HUES6 (cell line): Measurements from ENCODE around the gene SGMS2.
"Not testable (repeated sequence)": the region's sequence is repeated elsewhere in the genome, so short reads cannot be mapped to it uniquely, and the experiment has no call there.

Experiments used
- H3K27ac ChIP-seq: 2 replicates; pipeline ENCODE4 v1.7.0; 2013; ENCODE audit warnings: low read depth, mild to moderate bottlenecking, low read length, inconsistent platforms
- H3K27me3 ChIP-seq: 2 replicates; pipeline ENCODE4 v1.6.1; 2013; ENCODE audit warnings: low read length; ENCODE audit not compliant: control insufficient read depth, insufficient read depth
- H3K36me3 ChIP-seq: 2 replicates; pipeline ENCODE4 v1.6.1; 2013; ENCODE audit warnings: low read length; ENCODE audit not compliant: control insufficient read depth, insufficient read depth
- H3K4me1 ChIP-seq: 2 replicates; pipeline ENCODE4 v1.6.1; 2013; ENCODE audit warnings: low read length; ENCODE audit not compliant: control insufficient read depth, insufficient read depth
- H3K4me3 ChIP-seq: 2 replicates; pipeline ENCODE4 v1.5.1; 2013; ENCODE audit warnings: low read depth, low read length
- H3K9ac ChIP-seq: one replicate; pipeline ENCODE4 v1.6.1; 2013; ENCODE audit warnings: mild to moderate bottlenecking, low read length
- H3K9me3 ChIP-seq: 2 replicates; pipeline ENCODE4 v1.6.1; 2013; ENCODE audit warnings: low read depth, low read length; ENCODE audit not compliant: control insufficient read depth, insufficient read depth

Gene SGMS2

DNA sequence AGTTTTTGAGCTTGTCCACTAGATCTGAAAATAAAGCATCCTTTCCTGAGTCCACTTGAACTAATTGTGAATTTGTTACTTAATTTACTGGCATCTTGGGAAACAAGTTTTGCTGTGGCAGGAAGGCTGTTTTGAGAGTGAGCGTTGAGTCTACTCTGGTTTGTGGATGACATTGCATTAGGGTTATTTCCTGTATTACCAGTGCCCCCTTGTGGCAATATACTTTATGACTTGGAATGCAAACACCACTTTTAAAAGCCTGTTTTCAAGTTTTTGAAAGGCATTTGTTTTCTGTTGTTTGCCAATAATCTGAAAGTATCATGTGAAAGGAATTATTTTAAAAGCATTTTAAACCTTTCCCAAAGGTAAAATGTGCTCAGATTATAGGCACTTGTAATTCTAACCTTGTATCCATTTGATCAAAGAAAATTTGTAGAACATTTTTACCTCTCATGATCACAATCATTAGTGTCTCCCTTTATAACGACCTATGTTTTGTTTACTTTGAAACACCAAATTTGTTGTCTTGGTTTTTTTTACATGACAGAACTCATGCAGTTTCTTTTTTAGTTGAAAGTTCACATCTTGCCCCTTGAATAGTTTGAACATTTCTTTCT, 88.7 kb downstream of the SGMS2 start:
- peaks cover 5% of the 10 kb centered on the region; the same call in 1 of the 2 replicates for H3K4me1 ChIP-seq
- H3K9me3 ChIP-seq = no peaks in the 10 kb centered on the region
- no peak overlapping the region for H3K27ac ChIP-seq
- no peak overlapping the region for H3K4me3 ChIP-seq
- no peaks in the 10 kb centered on the region for H3K27me3 ChIP-seq
- H3K36me3 ChIP-seq = no peaks in the 10 kb centered on the region
- H3K9ac ChIP-seq = no peak overlapping the region

DNA sequence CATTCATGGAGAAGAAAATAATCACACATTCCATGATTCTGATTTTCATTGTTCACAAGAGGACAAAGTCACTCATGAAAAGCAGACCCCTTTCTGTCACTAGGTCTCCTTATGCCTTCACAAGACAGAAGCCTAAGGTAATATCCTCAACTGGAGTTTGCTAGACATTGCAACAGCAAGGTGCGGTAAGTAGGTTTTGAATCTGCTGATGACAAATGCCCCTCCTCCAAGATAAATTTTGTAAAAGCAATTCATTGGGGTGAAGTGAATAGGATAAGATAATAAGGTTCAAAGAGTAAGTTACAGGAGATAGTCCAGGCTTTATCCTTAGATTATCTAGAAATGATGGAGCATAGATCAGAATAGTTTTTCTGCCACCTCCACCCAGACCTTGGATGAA, 90.5 kb downstream of the SGMS2 start:
- Histone ChIP-seq H3K4me3 (no peak overlapping the region), H3K27me3 (no peaks in the 10 kb centered on the region), H3K4me1 (peaks cover 5% of the 10 kb centered on the region; the same call in 1 of the 2 replicates), H3K9ac (no peak overlapping the region), H3K9me3 (peaks cover 9% of the 10 kb centered on the region), H3K36me3 (no peaks in the 10 kb centered on the region), H3K27ac (no peak overlapping the region)

DNA sequence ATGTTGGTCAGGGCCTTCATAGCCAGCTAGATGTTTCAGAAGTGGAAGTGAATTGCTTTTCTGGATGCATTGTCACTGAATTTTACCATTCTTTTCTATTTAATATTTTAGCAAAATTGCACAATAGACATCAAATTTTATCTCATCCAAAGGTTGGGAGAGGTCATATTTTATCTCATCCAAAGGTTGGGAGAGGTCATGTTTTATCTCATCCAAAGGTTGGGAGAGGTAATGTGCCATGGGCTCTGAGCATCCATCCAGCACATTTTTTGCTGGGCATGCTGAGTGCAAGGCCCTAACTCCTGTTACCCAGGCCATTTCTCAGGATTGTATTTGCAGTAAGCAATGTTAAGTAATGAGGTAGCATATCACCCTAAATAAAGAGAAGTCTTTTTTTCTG, 91.9 kb downstream of the SGMS2 start:
- Histone ChIP-seq H3K36me3 (no peaks in the 10 kb centered on the region), H3K27ac (no peak overlapping the region), H3K4me3 (no peak overlapping the region), H3K27me3 (no peaks in the 10 kb centered on the region), H3K9ac (no peak overlapping the region), H3K9me3 (peaks cover 9% of the 10 kb centered on the region), H3K4me1 (peaks cover 5% of the 10 kb centered on the region; the same call in 1 of the 2 replicates)

DNA sequence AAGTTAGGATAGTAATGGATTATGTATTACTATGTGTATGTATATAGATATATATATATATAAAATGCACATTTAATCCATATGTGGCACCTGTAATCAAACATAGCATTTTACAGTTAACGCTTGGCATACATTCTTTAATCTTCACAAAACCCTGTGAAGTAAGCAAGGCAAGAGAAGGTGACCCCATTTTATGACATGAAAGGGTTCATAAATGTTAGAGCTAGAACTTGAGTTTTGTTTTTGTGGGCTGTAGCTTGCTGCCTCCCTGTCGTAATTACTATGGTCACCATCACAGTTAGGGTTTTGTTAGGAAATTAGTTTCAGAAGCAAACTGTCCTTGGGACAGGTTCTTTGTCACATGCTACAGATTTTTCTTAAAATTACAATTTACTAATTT, 92.8 kb downstream of the SGMS2 start:
- H3K27ac ChIP-seq = no peak overlapping the region
- H3K36me3 ChIP-seq = no peaks in the 10 kb centered on the region
- peaks cover 9% of the 10 kb centered on the region for H3K9me3 ChIP-seq
- no peak overlapping the region for H3K4me3 ChIP-seq
- no peaks in the 10 kb centered on the region for H3K27me3 ChIP-seq
- no peak overlapping the region for H3K9ac ChIP-seq
- H3K4me1 ChIP-seq = peaks cover 5% of the 10 kb centered on the region; the same call in 1 of the 2 replicates

DNA sequence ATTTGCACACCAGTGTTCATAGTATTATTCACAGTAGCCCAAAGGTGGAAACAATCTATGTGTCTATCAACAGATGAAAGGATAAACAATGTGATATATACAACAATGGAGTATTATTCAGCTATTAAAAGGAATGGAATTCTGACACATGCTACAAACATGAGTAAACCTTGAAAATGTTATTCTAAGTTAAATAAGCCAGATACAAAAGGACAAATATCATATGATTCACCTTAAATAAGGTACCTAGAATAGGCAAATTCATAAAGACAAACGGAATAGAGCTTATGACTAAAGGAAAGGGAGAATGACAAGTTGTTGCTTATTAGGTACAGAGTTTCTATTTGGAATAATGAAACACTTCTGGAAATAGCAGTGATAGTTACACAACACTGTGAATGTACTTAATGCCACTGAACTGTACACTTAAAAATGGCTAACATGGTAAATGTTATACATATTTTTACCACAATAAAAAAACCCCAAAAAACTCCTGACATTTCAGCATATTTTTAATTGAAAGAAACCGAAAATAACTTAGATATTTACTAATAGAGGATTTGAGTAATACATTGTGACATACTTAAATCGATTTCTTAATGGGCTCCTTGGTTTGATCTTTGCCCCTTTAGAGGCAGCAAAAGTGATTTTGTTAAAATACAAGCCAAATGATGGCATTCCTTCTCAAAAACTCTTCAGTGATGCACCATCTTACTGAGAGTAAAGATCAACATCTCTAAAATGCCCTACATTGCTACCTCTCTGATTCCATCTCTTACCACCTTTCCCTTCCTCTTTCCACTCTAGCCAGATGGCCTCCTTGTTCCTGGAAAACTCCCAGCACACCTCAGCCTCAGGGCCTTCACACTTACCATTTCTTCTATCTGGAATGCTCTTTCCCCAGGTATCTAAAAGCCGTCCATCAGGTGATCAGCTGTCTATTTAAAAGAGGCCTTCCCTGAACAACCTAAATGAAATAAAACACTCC, 98.0 kb downstream of the SGMS2 start:
- H3K4me3 ChIP-seq = no peak overlapping the region
- no peaks in the 10 kb centered on the region for H3K27me3 ChIP-seq
- H3K27ac ChIP-seq = no peak overlapping the region
- H3K9ac ChIP-seq = no peak overlapping the region
- no peaks in the 10 kb centered on the region for H3K4me1 ChIP-seq
- no peaks in the 10 kb centered on the region for H3K36me3 ChIP-seq
- peaks cover 9% of the 10 kb centered on the region for H3K9me3 ChIP-seq

DNA sequence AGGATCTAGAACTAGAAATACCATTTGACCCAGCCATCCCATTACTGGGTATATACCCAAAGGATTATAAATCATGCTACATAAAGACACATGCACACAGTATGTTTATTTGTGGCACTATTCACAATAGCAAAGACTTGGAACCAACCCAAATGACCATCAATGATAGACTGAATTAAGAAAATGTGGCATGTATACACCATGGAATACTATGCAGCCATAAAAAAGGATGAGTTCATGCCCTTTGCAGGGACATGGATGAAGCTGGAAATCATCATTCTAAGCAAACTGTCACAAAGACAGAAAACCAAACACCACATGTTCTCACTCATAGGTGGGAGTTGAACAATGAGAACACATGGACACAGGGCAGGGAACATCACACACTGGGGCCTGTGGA, 101.0 kb downstream of the SGMS2 start:
- H3K4me3 ChIP-seq, H3K4me1 ChIP-seq, H3K9ac ChIP-seq, H3K36me3 ChIP-seq, H3K27me3 ChIP-seq, H3K27ac ChIP-seq, H3K9me3 ChIP-seq: not testable (repeated sequence)

DNA sequence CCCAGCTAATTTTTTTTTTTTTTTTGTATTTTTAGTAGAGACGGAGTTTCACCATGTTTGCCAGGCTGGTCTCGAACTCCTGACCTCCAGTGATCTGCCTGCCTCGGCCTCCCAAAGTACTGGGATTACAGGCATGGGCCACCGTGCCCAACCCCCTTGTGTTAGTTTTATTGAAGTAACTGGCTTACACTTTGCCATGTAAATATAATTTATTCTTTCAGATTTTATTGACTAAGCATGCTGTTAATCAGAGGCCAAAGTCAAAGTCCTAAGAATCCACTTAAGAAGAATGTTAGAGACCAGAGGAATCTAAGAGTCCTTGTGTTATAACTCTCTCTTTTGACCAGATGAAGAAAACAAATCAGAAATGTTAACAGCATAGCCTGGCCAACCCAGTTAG, 102.1 kb downstream of the SGMS2 start:
- H3K27me3 ChIP-seq = peaks cover 15% of the 10 kb centered on the region
- H3K4me1 ChIP-seq, H3K36me3 ChIP-seq, H3K27ac ChIP-seq, H3K9ac ChIP-seq, H3K9me3 ChIP-seq, H3K4me3 ChIP-seq: not testable (repeated sequence)

DNA sequence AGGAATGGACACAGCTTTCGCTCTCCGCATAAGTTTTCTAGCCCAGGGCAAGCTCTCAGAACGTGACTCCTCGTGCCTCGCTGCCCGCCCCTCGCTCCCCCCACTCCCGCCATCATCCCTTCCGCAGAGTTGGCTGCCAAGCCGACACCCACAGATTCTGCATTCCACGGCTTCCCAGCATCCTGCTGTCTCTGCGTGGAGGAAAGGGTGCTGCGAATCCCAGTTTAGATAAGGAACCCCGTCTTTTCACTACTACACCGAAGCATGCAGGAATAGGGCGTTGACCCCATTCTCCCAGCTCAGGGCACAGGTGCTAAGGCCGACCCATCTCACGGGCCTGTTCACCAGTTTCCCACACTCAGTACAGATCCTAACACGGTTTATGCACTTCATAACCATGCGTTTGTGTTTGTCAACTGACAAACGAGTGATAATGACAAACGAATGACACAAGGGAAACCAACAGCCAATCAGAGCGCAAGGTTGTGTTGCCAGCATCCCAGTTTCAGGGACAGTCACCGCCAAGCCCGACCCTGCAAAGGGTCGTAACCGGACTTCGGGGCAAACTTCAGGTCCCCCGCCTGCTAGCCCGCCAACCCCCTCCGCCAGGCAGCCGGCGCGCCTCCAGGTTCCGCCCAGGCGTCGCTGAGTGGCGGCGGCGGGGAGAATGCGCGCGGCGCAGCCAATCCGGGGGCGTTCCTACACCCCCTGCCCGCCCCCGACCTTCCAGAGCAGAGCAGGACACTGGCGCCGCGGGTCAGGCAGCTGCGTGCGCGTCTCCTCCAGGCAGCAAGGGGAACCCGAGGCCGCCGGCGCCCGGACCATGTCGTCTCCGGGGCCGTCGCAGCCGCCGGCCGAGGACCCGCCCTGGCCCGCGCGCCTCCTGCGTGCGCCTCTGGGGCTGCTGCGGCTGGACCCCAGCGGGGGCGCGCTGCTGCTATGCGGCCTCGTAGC, 106.4 kb downstream of the SGMS2 start, which contains the start of gene CYP2U1:
CYP2U1 (plus strand) TSS at position 729 of the 954 bp plus-strand sequence; CDS start at position 824, 95 bp downstream.
- no peak within 1 kb of the TSS for H3K27ac ChIP-seq
- peak within 1 kb of the TSS; percentile 68 for H3K4me3 ChIP-seq
- no peaks in the 10 kb centered on the region for H3K9me3 ChIP-seq
- H3K27me3 ChIP-seq = peaks cover 30% of the 10 kb centered on the region
- H3K4me1 ChIP-seq = peaks cover 10% of the 10 kb centered on the region; the same call in 1 of the 2 replicates
- peaks cover 1% of the 10 kb centered on the region; the same call in 1 of the 2 replicates for H3K36me3 ChIP-seq
- peak within 1 kb of the TSS; percentile 52 for H3K9ac ChIP-seq

DNA sequence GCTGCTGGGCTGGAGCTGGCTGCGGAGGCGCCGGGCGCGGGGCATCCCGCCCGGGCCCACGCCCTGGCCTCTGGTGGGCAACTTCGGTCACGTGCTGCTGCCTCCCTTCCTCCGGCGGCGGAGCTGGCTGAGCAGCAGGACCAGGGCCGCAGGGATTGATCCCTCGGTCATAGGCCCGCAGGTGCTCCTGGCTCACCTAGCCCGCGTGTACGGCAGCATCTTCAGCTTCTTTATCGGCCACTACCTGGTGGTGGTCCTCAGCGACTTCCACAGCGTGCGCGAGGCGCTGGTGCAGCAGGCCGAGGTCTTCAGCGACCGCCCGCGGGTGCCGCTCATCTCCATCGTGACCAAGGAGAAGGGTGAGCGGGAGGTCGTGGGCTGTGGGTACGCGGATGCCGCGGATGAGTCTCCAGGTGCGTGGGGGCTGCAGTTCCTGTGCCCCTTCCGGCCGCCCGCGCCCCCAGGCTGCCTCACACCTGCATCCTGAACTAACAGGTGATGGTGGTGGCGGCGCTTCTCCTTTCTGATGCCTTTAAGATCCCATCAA, 107.1 kb downstream of the SGMS2 start:
- H3K9ac ChIP-seq = peak overlapping the region; percentile 52
- H3K36me3 ChIP-seq = peaks cover 3% of the 10 kb centered on the region; the same call in 1 of the 2 replicates
- peak overlapping the region; percentile 68 for H3K4me3 ChIP-seq
- no peak overlapping the region for H3K27ac ChIP-seq
- peaks cover 30% of the 10 kb centered on the region for H3K27me3 ChIP-seq
- H3K9me3 ChIP-seq = no peaks in the 10 kb centered on the region
- H3K4me1 ChIP-seq = peaks cover 10% of the 10 kb centered on the region; the same call in 1 of the 2 replicates

DNA sequence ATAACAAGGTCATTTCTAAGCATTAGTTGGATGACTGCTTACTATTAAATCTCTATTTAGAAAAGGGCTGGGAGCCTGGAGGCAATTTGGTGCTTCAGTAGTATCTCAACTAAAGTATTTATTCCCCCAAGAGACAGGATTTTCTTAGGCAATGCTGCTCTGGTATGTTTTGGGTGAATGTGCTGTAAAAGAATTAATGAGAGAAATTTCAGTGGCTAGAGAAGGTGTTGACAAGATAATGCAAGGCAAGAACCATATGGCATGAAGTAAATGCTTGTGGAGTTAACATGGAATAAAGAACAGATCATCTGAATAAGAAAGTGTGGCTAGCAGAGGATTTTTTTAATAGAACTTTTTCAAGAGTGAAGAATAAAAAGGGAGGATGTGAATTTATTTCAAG, 110.5 kb downstream of the SGMS2 start:
- H3K9me3 ChIP-seq = no peaks in the 10 kb centered on the region
- no peak overlapping the region for H3K27ac ChIP-seq
- H3K4me1 ChIP-seq = peaks cover 10% of the 10 kb centered on the region; the same call in 1 of the 2 replicates
- H3K9ac ChIP-seq = no peak overlapping the region
- no peak overlapping the region for H3K4me3 ChIP-seq
- peaks cover 3% of the 10 kb centered on the region; the same call in 1 of the 2 replicates for H3K36me3 ChIP-seq
- peaks cover 29% of the 10 kb centered on the region for H3K27me3 ChIP-seq
